ACHN (cell line): Measurements from ENCODE around the gene PLIN3.
A peak's percentile ranks its signal among the peaks of the same experiment; 100 is the strongest.
"Not testable (repeated sequence)": the region's sequence is repeated elsewhere in the genome, so short reads cannot be mapped to it uniquely, and the experiment has no call there.

Source experiments
- DNase-seq: peaks from one replicate; pipeline ENCODE4 v3.0.0-alpha.2; 2015
- in situ Hi-C: cut with HindIII; loops from 2 replicates; pipeline ENCODE4 v1.10.0; 2017; ENCODE audit warnings: low sequenced_read_pairs, low pct_ligation_motif_present, low pct_unique_long_range_greater_than_20kb

PLIN3 gene, protein sequence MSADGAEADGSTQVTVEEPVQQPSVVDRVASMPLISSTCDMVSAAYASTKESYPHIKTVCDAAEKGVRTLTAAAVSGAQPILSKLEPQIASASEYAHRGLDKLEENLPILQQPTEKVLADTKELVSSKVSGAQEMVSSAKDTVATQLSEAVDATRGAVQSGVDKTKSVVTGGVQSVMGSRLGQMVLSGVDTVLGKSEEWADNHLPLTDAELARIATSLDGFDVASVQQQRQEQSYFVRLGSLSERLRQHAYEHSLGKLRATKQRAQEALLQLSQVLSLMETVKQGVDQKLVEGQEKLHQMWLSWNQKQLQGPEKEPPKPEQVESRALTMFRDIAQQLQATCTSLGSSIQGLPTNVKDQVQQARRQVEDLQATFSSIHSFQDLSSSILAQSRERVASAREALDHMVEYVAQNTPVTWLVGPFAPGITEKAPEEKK

DNA sequence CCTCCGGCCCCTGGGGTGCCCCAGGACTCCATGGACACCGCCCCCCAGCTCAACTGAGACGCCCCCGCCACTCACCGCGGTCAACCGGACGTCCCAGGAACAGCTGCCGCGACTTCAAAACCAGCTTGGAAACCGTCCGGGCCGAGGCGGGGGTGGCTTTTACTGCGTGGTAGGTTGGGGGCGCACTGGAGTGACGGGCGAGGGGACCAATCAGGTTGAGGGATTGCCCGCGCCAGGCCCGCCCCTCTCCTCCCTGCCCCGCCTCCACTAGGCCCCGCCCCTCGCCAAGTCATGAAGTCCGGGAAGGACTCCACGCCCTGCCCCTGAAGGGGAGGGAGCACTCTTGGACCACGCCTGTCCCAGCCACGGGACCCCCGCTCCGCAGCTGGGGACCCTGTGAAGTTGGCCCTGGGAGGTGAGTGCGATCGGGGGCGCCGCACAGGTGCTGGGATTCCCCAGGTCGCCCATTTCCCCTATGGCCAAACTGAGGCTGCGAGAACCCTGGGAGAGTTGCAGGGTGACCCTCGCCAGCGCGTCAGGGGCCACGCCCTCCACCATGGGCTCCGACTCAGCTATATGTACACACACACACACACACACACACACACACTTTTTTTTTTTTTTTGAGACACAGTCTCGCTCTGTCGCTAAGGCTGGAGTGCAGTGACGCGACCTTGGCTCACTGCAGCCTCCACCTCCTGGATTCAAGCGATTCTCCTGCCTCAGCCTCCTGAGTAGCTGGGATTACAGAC is at the start of gene PLIN3:
TSS of gene PLIN3 (minus strand) at position 134 of the 752 bp plus-strand sequence. CDS start 6,273 bp downstream, outside the sequence.
- in situ Hi-C loops = no loop called here
- peak; percentile 91 for DNase-seq

DNA sequence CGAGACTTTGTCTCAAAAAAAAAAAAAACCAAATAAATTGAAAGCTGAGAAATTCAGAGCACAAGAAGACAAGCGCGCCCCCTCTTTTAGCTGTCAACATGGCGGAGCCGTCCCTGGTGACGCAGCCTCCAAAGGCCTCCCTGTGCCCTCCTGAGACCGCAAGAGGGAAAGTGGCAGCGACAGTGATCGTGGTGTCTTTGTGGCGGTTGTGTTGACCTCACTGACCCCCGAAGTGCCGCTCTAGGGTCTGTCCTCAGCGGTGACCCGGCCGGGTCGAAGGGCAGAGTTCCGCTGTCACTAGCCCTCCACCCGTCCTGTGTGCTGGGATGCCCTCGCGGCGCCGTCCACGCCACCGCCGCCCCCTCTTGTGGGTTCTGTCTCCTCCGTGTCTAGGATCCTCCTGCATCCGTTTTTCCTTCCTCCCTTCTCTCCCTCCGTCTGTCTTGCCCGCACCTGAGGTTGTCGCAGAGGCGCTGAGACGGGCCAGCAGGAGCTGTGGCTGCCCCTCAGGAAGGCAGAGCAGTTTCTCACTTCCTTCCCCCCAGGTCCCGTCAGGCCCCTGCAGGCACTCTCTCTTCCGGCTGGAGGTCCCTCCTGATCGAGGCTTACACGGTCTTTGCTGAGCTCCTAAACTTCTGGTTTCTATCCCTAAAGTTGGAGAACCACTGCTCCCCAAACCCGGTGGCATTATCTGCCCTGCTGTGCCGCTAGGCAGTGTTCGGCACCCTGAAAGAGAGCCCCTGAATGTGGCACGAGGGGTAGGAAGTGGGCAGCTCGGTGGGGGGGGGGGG is 49.0 kb upstream of the PLIN3 start:
- DNase-seq = no peak
- in situ Hi-C loops = no loop called here

DNA sequence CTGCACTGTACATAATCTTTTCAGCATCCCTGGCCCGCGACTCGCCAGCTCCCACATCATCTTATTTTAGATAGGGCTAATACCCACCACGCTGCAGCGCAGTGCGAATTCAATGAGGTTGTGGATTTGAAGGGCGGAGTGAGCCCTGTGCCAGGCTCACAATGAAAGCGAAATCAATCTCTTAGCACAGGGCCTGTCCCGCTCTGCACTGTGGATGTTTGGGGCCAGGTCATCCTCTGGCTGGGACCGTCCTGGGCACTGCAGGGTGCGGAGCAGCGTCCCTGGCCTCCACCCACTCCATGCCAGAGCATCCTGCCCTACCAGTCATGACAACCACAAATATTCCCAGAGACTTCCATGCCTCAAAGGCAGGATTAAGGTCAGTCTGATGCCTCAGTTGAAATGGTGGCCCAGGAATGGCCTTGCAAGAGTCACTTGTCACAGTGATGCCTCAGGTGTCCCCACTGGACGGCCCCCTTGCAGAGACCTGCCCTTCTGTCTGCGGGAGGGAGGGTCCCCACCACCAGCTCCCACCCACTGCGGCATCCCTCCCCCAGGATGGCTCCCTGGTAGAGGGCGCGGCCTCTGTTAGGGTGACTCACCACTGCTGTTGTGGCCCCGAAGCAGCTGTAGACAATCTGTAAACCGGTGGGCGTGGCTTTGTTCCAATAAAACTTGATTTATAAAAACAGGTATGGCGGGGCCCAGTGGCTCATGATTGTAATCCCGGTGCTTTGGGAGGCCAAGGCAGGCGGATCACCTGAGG is 47.5 kb upstream of the PLIN3 start:
- in situ Hi-C loops = no loop called here
- DNase-seq = peak; percentile 81

DNA sequence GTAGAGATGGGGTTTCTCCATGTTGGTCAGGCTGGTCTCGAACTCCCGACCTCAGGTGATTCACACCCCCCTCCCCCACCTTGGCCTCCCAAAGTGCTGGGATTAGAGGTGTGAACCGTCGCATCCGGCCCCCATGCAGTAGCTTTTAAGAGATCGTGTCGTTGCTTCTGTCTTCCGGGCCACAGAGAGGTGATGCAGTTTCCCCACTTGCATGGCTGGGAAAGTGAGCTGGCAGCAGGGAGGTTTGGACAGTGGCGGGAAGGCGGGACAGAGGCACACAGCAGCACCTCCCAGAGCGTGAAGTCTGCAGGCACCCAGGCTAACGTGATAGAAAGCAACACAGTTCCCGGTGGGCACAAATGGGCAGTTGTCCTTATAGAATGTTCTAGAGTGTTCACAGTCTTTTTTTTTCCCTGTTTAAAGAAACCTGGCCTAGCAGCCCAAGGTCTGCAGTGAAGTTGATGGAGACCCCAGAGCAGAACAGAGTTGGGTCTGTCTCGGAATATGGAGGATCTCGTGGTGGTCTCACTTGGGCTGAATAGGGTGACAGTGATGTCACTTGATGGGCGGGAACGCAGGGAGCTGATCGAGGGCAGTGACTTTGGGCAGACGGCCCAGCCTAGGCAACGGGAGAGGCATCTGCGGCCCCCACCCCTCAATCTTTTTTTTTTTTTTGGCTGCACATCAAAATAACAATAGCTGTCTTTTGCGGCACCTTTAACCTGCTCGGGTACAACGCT is 46.7 kb upstream of the PLIN3 start:
- no peak for DNase-seq
- in situ Hi-C loops = no loop called here

GRCh38 chr19:4911786-4912672 is 44.6 kb upstream of the PLIN3 start:
- in situ Hi-C loops = no loop called here
- DNase-seq = peak; percentile 97

DNA sequence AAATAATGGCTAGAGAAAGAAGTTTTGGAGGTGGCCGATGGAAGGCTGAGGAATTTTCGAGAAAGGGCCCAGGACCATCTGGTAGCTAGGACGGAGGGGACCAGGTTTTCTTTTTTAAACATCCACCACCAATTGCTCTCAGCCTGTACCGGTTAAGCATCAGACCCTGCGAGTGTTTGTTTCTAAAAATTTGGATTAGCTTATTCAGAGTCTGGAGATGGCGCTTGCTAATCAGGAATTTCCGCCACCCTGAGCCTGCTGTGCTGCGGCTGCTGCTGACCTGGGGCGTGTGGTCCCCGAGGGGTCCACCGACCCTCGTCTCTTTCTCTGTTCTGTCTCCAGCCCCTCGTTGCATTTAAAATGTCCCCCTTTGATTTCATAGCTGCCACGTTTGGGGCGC is 43.8 kb upstream of the PLIN3 start:
- in situ Hi-C loops = no loop called here
- DNase-seq = no peak

DNA sequence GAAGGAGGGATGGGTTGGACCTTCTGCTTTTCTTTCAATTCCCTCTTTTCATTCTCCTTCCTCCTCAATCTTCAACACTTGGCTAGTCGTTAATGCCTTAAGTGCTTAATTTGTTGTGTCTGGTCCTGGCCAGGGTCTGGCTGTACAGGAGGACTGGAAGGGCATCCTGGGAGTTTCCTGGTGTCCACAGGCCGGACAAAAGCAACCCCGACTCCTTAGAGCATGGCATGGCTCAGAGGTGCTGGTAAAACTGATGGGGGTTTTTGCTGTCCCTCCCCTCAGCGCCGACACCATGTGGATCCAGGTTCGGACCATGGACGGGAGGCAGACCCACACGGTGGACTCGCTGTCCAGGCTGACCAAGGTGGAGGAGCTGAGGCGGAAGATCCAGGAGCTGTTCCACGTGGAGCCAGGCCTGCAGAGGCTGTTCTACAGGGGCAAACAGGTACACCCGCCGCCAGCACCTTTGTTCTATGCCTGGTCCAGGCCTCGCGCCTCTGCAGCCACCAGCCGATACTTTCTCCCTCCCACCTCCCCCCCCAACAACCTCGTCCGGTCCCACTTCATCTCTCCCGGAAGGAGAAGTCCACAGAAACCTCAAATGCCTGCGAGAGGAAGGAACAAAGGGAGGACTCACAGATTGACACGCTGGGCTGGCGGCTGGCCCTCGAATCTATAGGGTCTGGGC is 43.3 kb upstream of the PLIN3 start:
- peak; percentile 15 for DNase-seq
- in situ Hi-C loops = no loop called here

- in situ Hi-C loops = no loop called here
- DNase-seq = peak; percentile 89
Observed at GRCh38 chr19:4909897-4910593, 42.6 kb upstream of the PLIN3 start.

DNA sequence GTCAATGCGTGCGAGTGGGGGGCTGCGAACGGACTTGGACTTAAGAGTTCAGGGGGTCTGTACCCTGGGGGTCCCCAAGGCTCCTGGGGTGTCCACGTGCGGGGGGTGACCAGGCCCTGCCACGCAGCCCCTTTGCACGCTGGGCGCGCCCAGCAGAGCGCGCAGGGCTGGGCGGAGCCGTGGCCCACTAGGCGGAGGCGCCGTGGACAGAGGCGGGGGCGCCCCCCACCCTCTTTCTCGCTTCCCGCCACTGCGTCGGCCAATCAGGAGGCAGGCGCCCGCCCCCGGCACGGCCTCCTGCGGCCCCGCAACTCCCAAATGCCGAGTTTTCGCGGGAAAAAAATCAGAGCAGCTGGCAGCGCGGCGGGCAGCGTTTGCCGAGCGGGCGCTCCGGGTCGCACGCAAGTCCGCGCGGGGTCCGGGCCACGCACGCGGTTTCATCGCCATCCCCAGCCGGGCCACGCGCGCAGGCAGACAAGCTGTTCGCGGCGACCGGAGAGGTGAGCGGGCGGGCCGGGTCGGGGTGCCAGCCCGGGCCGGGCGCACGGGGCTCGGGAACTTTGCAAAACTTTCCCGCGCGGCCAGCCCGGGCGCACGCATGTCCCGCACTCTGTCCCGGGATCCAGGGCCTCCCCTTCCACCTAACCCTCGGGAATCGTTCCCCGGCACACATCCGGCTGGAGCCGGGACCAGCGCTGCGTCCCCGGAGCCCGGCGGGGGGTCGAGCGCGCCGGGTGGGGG is 41.9 kb upstream of the PLIN3 start, which contains the start of gene UHRF1:
TSS of gene UHRF1 (plus strand) at position 346 of the 741 bp plus-strand sequence. CDS start 1,385 bp downstream, outside the sequence.
- in situ Hi-C loops = no loop called here
- peak; percentile 45 for DNase-seq

GRCh38 chr19:4908781-4909155 is 41.3 kb upstream of the PLIN3 start:
- in situ Hi-C loops = no loop called here
- no peak for DNase-seq

DNA sequence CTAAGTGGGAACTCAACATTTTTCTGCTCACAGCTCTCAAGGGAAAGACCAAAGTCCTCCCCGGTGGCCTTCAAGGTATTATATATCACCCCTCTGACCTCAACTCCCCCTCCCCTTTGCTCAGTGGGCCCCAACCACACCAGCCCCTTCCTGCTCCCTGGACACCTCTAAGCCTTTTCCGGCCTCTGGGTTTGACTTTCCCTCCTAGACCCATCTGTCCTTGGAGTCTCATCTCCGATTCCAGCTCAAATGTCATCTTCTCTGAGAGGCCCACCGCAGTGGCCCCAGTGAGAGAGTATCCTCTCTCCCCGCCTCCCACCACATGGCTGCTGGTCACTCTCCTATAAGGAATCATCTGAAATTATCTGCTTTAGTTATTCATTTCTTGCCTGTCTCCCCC is 40.9 kb upstream of the PLIN3 start:
- no peak for DNase-seq
- in situ Hi-C loops = no loop called here

- no peak for DNase-seq
- in situ Hi-C loops = no loop called here
Observed at GRCh38 chr19:4906963-4907362, 39.5 kb upstream of the PLIN3 start.

DNA sequence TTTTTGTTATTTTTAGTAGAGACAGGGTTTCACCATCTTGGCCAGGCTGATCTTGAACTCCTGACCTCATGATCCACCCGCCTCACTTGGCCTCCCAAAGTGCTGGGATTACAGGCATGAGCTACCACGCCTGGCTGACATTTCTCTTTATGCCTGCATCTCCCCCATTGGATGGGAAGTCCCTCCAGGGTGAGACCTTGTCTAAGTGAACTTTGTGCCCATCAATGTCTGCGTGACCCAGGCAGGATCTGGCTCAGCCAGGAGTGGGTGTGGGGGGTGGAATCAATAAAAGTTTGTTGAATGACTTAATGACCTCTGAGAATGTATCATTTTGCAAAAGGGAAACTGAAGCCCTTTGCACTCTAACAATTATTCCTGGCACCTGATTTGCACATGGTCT is 37.0 kb upstream of the PLIN3 start:
- no peak for DNase-seq
- in situ Hi-C loops = no loop called here

DNA sequence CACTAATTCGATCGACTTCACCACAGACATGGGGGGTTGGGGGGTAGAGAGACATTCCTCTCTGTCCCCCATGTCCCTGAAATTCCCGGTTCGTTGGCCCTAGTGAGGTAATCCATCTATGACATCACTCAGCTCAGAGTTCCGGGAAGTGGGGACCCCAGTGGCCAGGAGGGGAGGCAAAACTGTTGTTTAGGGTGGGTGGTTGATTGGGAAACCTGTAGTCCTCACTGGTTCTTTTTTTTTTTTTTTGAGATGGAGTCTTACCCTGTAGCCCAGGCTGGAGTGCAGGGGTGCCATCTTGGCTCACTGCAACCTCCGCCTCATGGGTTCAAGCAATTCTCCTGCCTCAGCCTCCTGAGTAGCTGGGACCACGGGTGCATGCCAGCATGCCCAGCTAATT is 35.3 kb upstream of the PLIN3 start, which contains the start of gene ARRDC5:
TSS of gene ARRDC5 (minus strand) at position 101 of the 400 bp plus-strand sequence. CDS start at position 30, 71 bp downstream.
- DNase-seq = no peak
- in situ Hi-C loops = no loop called here

DNA sequence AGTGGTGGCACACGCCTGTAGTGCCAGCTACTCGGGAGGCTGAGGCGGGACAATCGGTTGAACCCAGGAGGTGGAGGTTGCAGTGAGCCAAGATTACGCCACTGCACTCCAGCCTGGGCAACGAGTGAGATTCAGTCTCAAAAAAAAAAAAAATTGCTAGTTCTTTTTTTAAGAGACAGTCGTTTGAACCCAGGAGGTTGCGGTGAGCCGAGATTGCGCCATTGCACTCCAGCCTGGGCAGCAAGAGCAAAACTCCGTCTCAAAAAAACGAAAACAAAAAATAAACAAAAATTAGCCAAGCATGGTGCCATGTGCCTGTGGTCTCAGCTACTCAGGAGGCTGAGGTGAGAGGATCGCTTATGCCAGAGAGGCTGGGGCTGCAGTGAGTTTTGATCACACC is 33.4 kb upstream of the PLIN3 start:
- in situ Hi-C loops, DNase-seq: not testable (repeated sequence)
